Measurements from ENCODE around the gene POU2F2. TPM values are rescaled to one million over a fixed set of nuclear protein-coding genes. Genes with fewer than 3 reads are reported as not detected.

POU2F2 gene
- total RNA-seq, 1 experiment from 2014 or later = 2.9 TPM

- Histone ChIP-seq H3K27ac (no peak overlapping the region), H3K9me3 (ENCODE audit: insufficient read depth, low read depth) (no peaks in the 10 kb centered on the region), H3K9me2 (ENCODE audit: insufficient read depth) (no peaks in the 10 kb centered on the region), H3K4me1 (replicated peaks; ENCODE audit: insufficient read depth) (peaks cover 20% of the 10 kb centered on the region), H3K27me3 (ENCODE audit: insufficient read depth, low read depth) (peaks cover 37% of the 10 kb centered on the region), H4K20me1 (ENCODE audit: insufficient read depth) (0 out of 2 replicates have a peak, but pooled peaks cover 3% of the 10 kb centered on the region), H3K36me3 (ENCODE audit: low read depth) (no peaks in the 10 kb centered on the region), H3K79me2 (ENCODE audit: low read depth) (no peaks in the 10 kb centered on the region), H3K4me3 (peak overlapping the region; percentile 68), H3F3A (ENCODE audit: insufficient read depth, low read depth) (peaks cover 15% of the 10 kb centered on the region; the same call in 1 of the 2 replicates), H2AFZ (peak overlapping the region; percentile 70), H3K4me2 (peak overlapping the region; percentile 99)
- ChIA-PET CTCF (interaction anchor here (0.5 to 1.1 kb wide), 6 partner anchors 63 to 1380 kb away, joined by 3 to 7 read pairs (median 4); partner anchors contain the start of gene CEACAM6), POLR2A (ENCODE audit: unreplicated experiment) (interaction anchor here (0.8 kb wide), 1 partner anchor 100 kb away, joined by 13 read pairs; the partner anchor contains the start of gene ZNF574)
- intact Hi-C loops (cut with micrococcal nuclease; ENCODE audit: unreplicated experiment) = no loop called here
- peak in 1 of 2 experiments; percentile 19 for DNase-seq
- no peak for TF ChIP-seq CTCF (conservative IDR thresholded peaks at IDR 0.05)
- TF ChIP-seq EZH2 (IDR thresholded peaks at IDR 0.05; ENCODE audit: low read depth) = peak; percentile 68; the same call in 1 of the 2 replicates
- no TSS peak for BruUV-seq (replicated peaks)
These were observed 43.9 kb upstream of the POU2F2 start for GRCh38 chr19:42175952-42176648.

GRCh38 chr19:42174958-42175734, 42.9 kb upstream of the POU2F2 start:
- no TSS peak for BruUV-seq (replicated peaks)
- 0 out of 2 replicates have a peak, but pooled peaks cover 3% of the 10 kb centered on the region for H4K20me1 ChIP-seq (ENCODE audit: insufficient read depth)
- no peaks in the 10 kb centered on the region for H3K36me3 ChIP-seq (ENCODE audit: low read depth)
- 0 out of 2 replicates have a peak overlapping the region, but pooled peaks have one; percentile 68 for H3K4me3 ChIP-seq
- H3K4me1 ChIP-seq (replicated peaks; ENCODE audit: insufficient read depth) = peaks cover 23% of the 10 kb centered on the region
- peaks cover 18% of the 10 kb centered on the region; the same call in 1 of the 2 replicates for H3F3A ChIP-seq (ENCODE audit: insufficient read depth, low read depth)
- H3K9me3 ChIP-seq (ENCODE audit: insufficient read depth, low read depth) = no peaks in the 10 kb centered on the region
- TF ChIP-seq EZH2 (IDR thresholded peaks at IDR 0.05; ENCODE audit: low read depth) = no peak
- TF ChIP-seq CTCF (conservative IDR thresholded peaks at IDR 0.05) = no peak
- peaks cover 37% of the 10 kb centered on the region for H3K27me3 ChIP-seq (ENCODE audit: insufficient read depth, low read depth)
- no peak overlapping the region for H2AFZ ChIP-seq
- H3K9me2 ChIP-seq (ENCODE audit: insufficient read depth) = no peaks in the 10 kb centered on the region
- no peak overlapping the region for H3K27ac ChIP-seq
- no peaks in the 10 kb centered on the region for H3K79me2 ChIP-seq (ENCODE audit: low read depth)
- ChIA-PET CTCF (interaction anchor here (0.6 kb wide), 1 partner anchor 51 kb away, joined by 3 read pairs; no protein-coding TSS in a partner anchor), POLR2A (ENCODE audit: unreplicated experiment) (no interaction called here)
- H3K4me2 ChIP-seq = peak overlapping the region; percentile 99; the same call in 1 of the 2 replicates
- intact Hi-C loops (cut with micrococcal nuclease; ENCODE audit: unreplicated experiment) = no loop called here
- no peak for DNase-seq

GRCh38 chr19:42174188-42174587, 41.9 kb upstream of the POU2F2 start:
- H3F3A ChIP-seq (ENCODE audit: insufficient read depth, low read depth) = peaks cover 18% of the 10 kb centered on the region; the same call in 1 of the 2 replicates
- no peak for DNase-seq
- H3K9me2 ChIP-seq (ENCODE audit: insufficient read depth) = no peaks in the 10 kb centered on the region
- H3K4me3 ChIP-seq = no peak overlapping the region
- 0 out of 2 replicates have a peak, but pooled peaks cover 3% of the 10 kb centered on the region for H4K20me1 ChIP-seq (ENCODE audit: insufficient read depth)
- no peak overlapping the region for H3K27ac ChIP-seq
- H3K79me2 ChIP-seq (ENCODE audit: low read depth) = no peaks in the 10 kb centered on the region
- H3K4me2 ChIP-seq = no peak overlapping the region
- intact Hi-C loops (cut with micrococcal nuclease; ENCODE audit: unreplicated experiment) = no loop called here
- H3K36me3 ChIP-seq (ENCODE audit: low read depth) = no peaks in the 10 kb centered on the region
- POLR2A ChIA-PET (ENCODE audit: unreplicated experiment) = no interaction called here
- BruUV-seq (replicated peaks) = no TSS peak
- no peaks in the 10 kb centered on the region for H3K9me3 ChIP-seq (ENCODE audit: insufficient read depth, low read depth)
- H3K27me3 ChIP-seq (ENCODE audit: insufficient read depth, low read depth) = peaks cover 36% of the 10 kb centered on the region
- H3K4me1 ChIP-seq (replicated peaks; ENCODE audit: insufficient read depth) = peaks cover 23% of the 10 kb centered on the region
- CTCF ChIA-PET = no interaction called here
- no peak overlapping the region for H2AFZ ChIP-seq
- TF ChIP-seq EZH2 (IDR thresholded peaks at IDR 0.05; ENCODE audit: low read depth) = no peak
- no peak for TF ChIP-seq CTCF (conservative IDR thresholded peaks at IDR 0.05)
